Loucy (cell line): Measurements from ENCODE around the gene CAMTA1.

ENCODE experiments used
- H2AFZ ChIP-seq: fragments of 200-600 bp; sonication (generic); 2 replicates; pipeline ENCODE4 v1.6.0; 2016; ENCODE audit warnings: antibody characterized with exemption, mild to moderate bottlenecking, low read length, moderate library complexity
- H3F3A ChIP-seq: fragments of 200-600 bp; 2 replicates; pipeline ENCODE4 v1.6.0; 2016; ENCODE audit warnings: antibody characterized with exemption, low read depth, mild to moderate bottlenecking
- H3K27me3 ChIP-seq: fragments of 200-600 bp; sonication (generic); 2 replicates; pipeline ENCODE4 v1.6.1; 2014; ENCODE audit warnings: low read length, mild to moderate bottlenecking; ENCODE audit not compliant: insufficient read depth, poor library complexity, severe bottlenecking
- H3K36me3 ChIP-seq: fragments of 200-600 bp; sonication (generic); 2 replicates; pipeline ENCODE4 v1.6.1; 2016; ENCODE audit warnings: low read length; ENCODE audit not compliant: insufficient read depth
- H3K4me1 ChIP-seq: fragments of 200-600 bp; sonication (generic); 2 replicates; pipeline ENCODE4 v1.5.1; 2014; ENCODE audit warnings: low read length, mild to moderate bottlenecking; ENCODE audit not compliant: insufficient read depth, poor library complexity, severe bottlenecking
- H3K4me2 ChIP-seq: fragments of 200-600 bp; sonication (generic); 2 replicates; pipeline ENCODE4 v1.6.0; 2014; ENCODE audit warnings: antibody characterized with exemption, low read length, low read depth, mild to moderate bottlenecking; ENCODE audit not compliant: poor library complexity, severe bottlenecking
- H3K4me3 ChIP-seq: fragments of 200-600 bp; sonication (generic); 2 replicates; pipeline ENCODE4 v1.5.1; 2014; ENCODE audit warnings: low read length, mild to moderate bottlenecking, mixed read lengths; ENCODE audit not compliant: poor library complexity, severe bottlenecking
- H3K79me2 ChIP-seq: fragments of 200-600 bp; sonication (generic); 2 replicates; pipeline ENCODE4 v1.6.1; 2014; ENCODE audit warnings: low read length; ENCODE audit not compliant: insufficient read depth
- H3K9ac ChIP-seq: fragments of 200-600 bp; sonication (generic); 2 replicates; pipeline ENCODE4 v1.6.0; 2014; ENCODE audit warnings: mild to moderate bottlenecking, low read depth, low read length, moderate library complexity; ENCODE audit not compliant: poor library complexity, severe bottlenecking
- H3K9me2 ChIP-seq: fragments of 200-600 bp; sonication (generic); replicated peaks from 2 replicates; pipeline ENCODE4 v1.6.1; 2016; ENCODE audit warnings: low read depth, low read length, mixed read lengths
- H3K9me3 ChIP-seq: fragments of 200-600 bp; sonication (generic); 2 replicates; pipeline ENCODE4 v1.6.1; 2014; ENCODE audit warnings: mild to moderate bottlenecking, antibody characterized with exemption, low read length, low read depth; ENCODE audit not compliant: insufficient read depth
- H4K20me1 ChIP-seq: fragments of 200-600 bp; sonication (generic); 2 replicates; pipeline ENCODE4 v1.6.0; 2014; ENCODE audit warnings: antibody characterized with exemption, low read length, mild to moderate bottlenecking; ENCODE audit not compliant: insufficient read depth, poor library complexity, severe bottlenecking
- CTCF ChIP-seq: fragments of 200-600 bp; sonication (generic); conservative IDR thresholded peaks from 2 replicates; pipeline ENCODE4 v1.5.1; 2014; ENCODE audit warnings: mild to moderate bottlenecking, antibody characterized with exemption, low read length
- EZH2phosphoT487 ChIP-seq: fragments of 200-600 bp; IDR thresholded peaks from 2 replicates; pipeline ENCODE4 v1.6.1; 2018; ENCODE audit warnings: antibody characterized with exemption, mild to moderate bottlenecking, moderate library complexity, borderline replicate concordance

CAMTA1 gene

DNA sequence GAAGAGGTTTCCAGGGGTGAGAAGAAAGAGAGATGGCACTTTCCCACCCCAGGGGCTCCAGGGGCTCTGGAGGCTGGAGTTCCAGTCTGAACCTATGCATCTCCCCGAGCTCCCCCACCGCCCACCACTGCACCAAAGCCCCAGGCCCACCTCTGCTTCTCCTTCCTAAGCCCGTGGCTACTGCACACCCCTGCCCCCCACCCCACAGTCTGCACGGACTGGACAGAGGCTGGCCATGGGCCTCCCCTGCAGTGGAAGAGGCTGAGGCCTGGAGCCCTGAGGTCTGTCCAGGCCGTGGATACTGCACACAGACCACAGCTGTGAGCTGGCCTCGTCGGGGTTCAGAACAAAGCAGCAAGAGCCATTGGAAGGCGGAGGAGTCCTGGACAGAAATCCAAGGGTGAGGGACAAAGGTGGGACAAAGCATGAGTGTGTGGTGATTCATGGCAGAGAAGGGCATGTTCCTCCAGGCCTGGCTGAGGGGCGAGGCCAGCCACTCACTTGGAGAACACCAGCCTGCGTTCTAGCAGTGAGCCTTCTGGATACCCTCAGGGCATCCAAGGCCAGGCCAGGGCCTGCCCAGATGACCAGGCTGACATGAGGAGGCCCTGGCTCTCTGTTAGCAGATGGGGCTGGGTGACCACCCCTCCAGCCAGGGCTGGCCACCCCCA lies 741.1 kb downstream of the CAMTA1 start:
- no peak overlapping the region for H3K9ac ChIP-seq
- H3K4me1 ChIP-seq, result no peaks in the 10 kb centered on the region
- no peak overlapping the region for H3K4me3 ChIP-seq
- H3K36me3 ChIP-seq, result no peaks in the 10 kb centered on the region
- H3K79me2 ChIP-seq, result no peaks in the 10 kb centered on the region
- H2AFZ ChIP-seq, result no peak overlapping the region
- no peak for TF ChIP-seq EZH2phosphoT487
- no peak for TF ChIP-seq CTCF
- no peaks in the 10 kb centered on the region for H3K27me3 ChIP-seq
- H3F3A ChIP-seq, result no peaks in the 10 kb centered on the region
- H3K9me3 ChIP-seq, result no peaks in the 10 kb centered on the region
- no peaks in the 10 kb centered on the region for H3K9me2 ChIP-seq
- no peak overlapping the region for H3K4me2 ChIP-seq
- no peaks in the 10 kb centered on the region for H4K20me1 ChIP-seq

GRCh38 chr1:7526867-7527732 lies 741.8 kb downstream of the CAMTA1 start:
- Histone ChIP-seq H3K79me2 (no peaks in the 10 kb centered on the region), H3K9ac (no peak overlapping the region), H4K20me1 (no peaks in the 10 kb centered on the region), H3F3A (no peaks in the 10 kb centered on the region), H3K4me2 (no peak overlapping the region), H3K27me3 (no peaks in the 10 kb centered on the region), H3K9me2 (no peaks in the 10 kb centered on the region), H3K36me3 (no peaks in the 10 kb centered on the region), H2AFZ (no peak overlapping the region), H3K9me3 (no peaks in the 10 kb centered on the region), H3K4me1 (no peaks in the 10 kb centered on the region), H3K4me3 (no peak overlapping the region)
- TF ChIP-seq CTCF (no peak), EZH2phosphoT487 (no peak)

- H2AFZ ChIP-seq, result no peak overlapping the region
- H3K9ac ChIP-seq, result no peak overlapping the region
- TF ChIP-seq CTCF (no peak), EZH2phosphoT487 (no peak)
- H3K9me3 ChIP-seq, result no peaks in the 10 kb centered on the region
- no peaks in the 10 kb centered on the region for H3K9me2 ChIP-seq
- H4K20me1 ChIP-seq, result no peaks in the 10 kb centered on the region
- no peak overlapping the region for H3K4me3 ChIP-seq
- H3K4me2 ChIP-seq, result no peak overlapping the region
- no peaks in the 10 kb centered on the region for H3K27me3 ChIP-seq
- H3K79me2 ChIP-seq, result no peaks in the 10 kb centered on the region
- H3F3A ChIP-seq, result no peaks in the 10 kb centered on the region
- no peaks in the 10 kb centered on the region for H3K36me3 ChIP-seq
- no peaks in the 10 kb centered on the region for H3K4me1 ChIP-seq
These were observed 742.4 kb downstream of the CAMTA1 start for GRCh38 chr1:7527733-7528045.
